GM12864 (cell line): ENCODE measurements around the gene TPD52L3.

Experiments
- DNase-seq: peaks from one replicate; pipeline ENCODE4 v3.0.0-alpha.2; 2011; ENCODE audit warnings: low read depth
- H3K4me3 ChIP-seq: 2 replicates; pipeline ENCODE4 v1.5.1; 2011; ENCODE audit warnings: mild to moderate bottlenecking, low read depth, low read length, control low read depth
- CTCF ChIP-seq: IDR thresholded peaks from 2 replicates; pipeline ENCODE4 v1.5.1; 2011; ENCODE audit warnings: low read depth, mild to moderate bottlenecking, moderate library complexity, low read length, control low read depth, inconsistent platforms; ENCODE audit errors: missing control alignments

Gene TPD52L3

DNA sequence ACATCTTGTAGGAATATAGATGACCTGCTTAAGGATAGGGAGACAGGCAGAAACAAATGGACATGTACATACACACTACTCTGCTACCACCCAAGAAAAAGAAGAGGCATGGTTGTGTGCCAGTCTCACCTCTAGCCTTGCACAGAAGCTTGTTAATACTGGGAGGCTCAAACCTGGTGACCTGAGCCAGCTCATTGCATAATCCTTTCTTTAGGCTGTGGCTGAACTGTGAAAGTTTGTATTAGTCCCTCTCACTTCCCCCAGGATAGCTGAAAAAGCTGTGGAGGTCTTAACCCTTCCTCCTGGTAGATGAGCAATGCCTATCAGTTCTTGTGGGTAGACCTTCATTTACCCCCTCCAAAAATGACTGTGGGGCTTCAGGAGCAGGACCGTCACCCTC, 28.7 kb downstream of the TPD52L3 start:
- TF ChIP-seq CTCF: no peak
- no peak overlapping the region for H3K4me3 ChIP-seq
- DNase-seq: no peak

DNA sequence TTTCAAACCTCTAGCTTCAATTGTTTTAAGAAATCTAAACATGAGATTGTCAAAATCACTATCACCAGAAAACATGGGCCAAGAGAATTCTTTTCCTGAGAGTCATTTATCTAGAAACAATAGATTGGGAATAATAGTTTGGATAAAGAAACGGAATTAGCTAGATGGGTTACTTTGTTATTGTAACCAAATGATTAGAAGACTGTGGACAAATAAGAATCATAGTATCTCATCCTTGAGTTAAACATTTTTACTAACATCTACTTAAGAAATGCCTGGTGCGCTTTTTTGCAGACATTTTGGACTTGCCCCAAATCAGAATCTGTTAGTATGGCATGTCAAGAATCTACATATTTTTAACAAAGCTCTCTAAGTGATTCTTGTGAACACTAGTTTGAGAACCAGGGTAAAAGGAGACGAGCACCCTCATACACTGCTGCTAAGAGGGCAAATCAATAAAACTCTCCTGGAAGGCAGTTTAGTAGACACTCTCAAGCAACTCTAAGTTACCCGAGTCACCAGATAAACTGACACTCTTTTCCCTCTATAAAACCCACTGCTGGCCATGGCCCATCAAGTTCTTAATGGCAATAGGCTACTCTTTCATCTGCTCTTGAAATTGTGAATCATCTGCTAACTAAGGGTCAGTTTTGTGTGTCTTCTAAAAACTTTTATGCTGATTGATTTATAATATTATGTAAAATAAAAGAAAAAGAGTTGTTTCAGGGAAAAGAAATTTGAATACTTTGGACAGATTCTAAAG, 39.1 kb downstream of the TPD52L3 start:
- no peak for DNase-seq
- TF ChIP-seq CTCF: no peak
- no peak overlapping the region for H3K4me3 ChIP-seq

DNA sequence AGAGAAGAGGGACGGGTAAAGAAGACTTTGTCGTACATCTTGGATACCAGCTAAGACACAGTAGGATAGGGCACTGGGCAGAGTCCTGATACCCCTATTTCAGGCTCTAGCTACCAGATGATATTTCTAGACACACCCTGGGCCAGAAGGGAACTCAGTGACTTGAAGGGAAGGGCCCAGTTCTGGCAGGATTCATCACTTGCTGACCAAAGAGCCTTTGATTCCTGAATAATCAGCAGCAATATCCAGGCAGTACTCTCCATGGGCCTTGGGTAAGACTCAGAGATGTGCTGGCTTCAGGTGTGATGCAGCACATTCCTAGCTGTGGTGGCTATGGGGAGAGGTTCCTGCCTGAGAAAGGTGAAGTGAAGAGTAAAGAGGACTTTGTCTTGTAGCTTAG, 40.7 kb downstream of the TPD52L3 start:
- DNase-seq: no peak
- no peak for TF ChIP-seq CTCF
- H3K4me3 ChIP-seq: no peak overlapping the region
